H1 (cell line): ENCODE data around the gene MYOG. TPM values are rescaled to one million over a fixed set of nuclear protein-coding genes. Genes with fewer than 3 reads are reported as not detected.

ENCODE experiments used
- CTCF ChIA-PET: fragments of 300-600 bp; sonication (Branson Sonifier 250); formaldehyde crosslinking; loops from one replicate; lab custom pipeline; 2021; ENCODE audit not compliant: partially characterized antibody; lab: Charles Lee
- POLR2A ChIA-PET: fragments of 300-600 bp; sonication (Branson Sonifier 250); formaldehyde crosslinking; loops from one replicate; lab custom pipeline; 2021; ENCODE audit warnings: inconsistent platforms; ENCODE audit not compliant: partially characterized antibody; lab: Charles Lee
- DNase-seq, 2 experiments: peaks; one replicate each; pipeline versions ENCODE4 v3.0.0 to v3.0.0-alpha.2; 2010 to 2022; ENCODE audit warnings: low spot score in 2 of 2, low read depth in 1 of 2, mixed read lengths in 1 of 2
- FAIRE-seq: peaks from 2 replicates; lab custom pipeline; 2011; peaks lifted over from hg19 to GRCh38; lab: Jason Lieb, UNC
- H2AFZ ChIP-seq: 2 replicates; pipeline ENCODE4 v1.8.1; 2012; ENCODE audit warnings: low read length, inconsistent platforms
- H2AK5ac ChIP-seq: 2 replicates; pipeline ENCODE4 v1.6.1; 2013; ENCODE audit warnings: low read depth, low read length
- H2BK120ac ChIP-seq: replicated peaks from 2 replicates; pipeline ENCODE3; 2013; ENCODE audit warnings: low read depth, low read length, inconsistent platforms
- H2BK12ac ChIP-seq: 2 replicates; pipeline ENCODE4 v1.6.1; 2013; ENCODE audit warnings: low read depth, low read length
- H2BK15ac ChIP-seq: 2 replicates; pipeline ENCODE4 v1.6.1; 2013; ENCODE audit warnings: low read length
- H2BK20ac ChIP-seq: 2 replicates; pipeline ENCODE4 v1.6.1; 2013; ENCODE audit warnings: low read length
- H2BK5ac ChIP-seq: 2 replicates; pipeline ENCODE4 v1.6.1; 2013; ENCODE audit warnings: low read depth, low read length
- H3K14ac ChIP-seq: 2 replicates; pipeline ENCODE4 v1.6.1; 2013; ENCODE audit warnings: inconsistent platforms; ENCODE audit not compliant: insufficient read length
- H3K18ac ChIP-seq: 2 replicates; pipeline ENCODE4 v1.6.1; 2013; ENCODE audit warnings: low read length; ENCODE audit errors: extremely low read depth
- H3K23ac ChIP-seq: 2 replicates; pipeline ENCODE4 v1.6.1; 2013; ENCODE audit warnings: inconsistent platforms; ENCODE audit not compliant: insufficient read length
- H3K23me2 ChIP-seq: 2 replicates; pipeline ENCODE4 v1.6.1; 2013; ENCODE audit warnings: low read depth, low read length
- H3K27ac ChIP-seq: 2 replicates; pipeline ENCODE4 v1.6.1; 2011; ENCODE audit warnings: low read depth, low read length, inconsistent platforms
- H3K27me3 ChIP-seq, 4 experiments: replicated peaks in 1 of 4; 1 replicate in 1 of 4; 2 replicates in 3 of 4; pipeline versions ENCODE4 v1.6.1 to v1.8.1; 2011 to 2013; ENCODE audit warnings: low read length in 3 of 4, mild to moderate bottlenecking in 3 of 4, inconsistent platforms in 2 of 4, mixed read lengths in 2 of 4, moderate library complexity in 1 of 4; ENCODE audit not compliant: control insufficient read depth in 3 of 4, insufficient read depth in 3 of 4; ENCODE audit errors: extremely low read depth in 1 of 4
- H3K36me3 ChIP-seq, 4 experiments: 2 replicates each; pipeline versions ENCODE4 v1.6.1 to v1.8.1; 2011 to 2013; ENCODE audit warnings: mild to moderate bottlenecking in 4 of 4, low read length in 3 of 4, moderate library complexity in 2 of 4, control low read depth in 1 of 4, inconsistent platforms in 1 of 4; ENCODE audit not compliant: insufficient read depth in 4 of 4, control insufficient read depth in 2 of 4
- H3K4ac ChIP-seq: replicated peaks from 2 replicates; pipeline ENCODE3; 2013; ENCODE audit warnings: low read length, low read depth, mixed read lengths, inconsistent platforms; ENCODE audit not compliant: insufficient read length
- H3K4me1 ChIP-seq, 4 experiments: replicated peaks in 1 of 4; 1 replicate in 1 of 4; 2 replicates in 3 of 4; pipeline versions ENCODE4 v1.6.1 to v1.8.1; 2011 to 2013; ENCODE audit warnings: low read length in 3 of 4, inconsistent platforms in 2 of 4, mixed read lengths in 1 of 4; ENCODE audit not compliant: insufficient read depth in 4 of 4, control insufficient read depth in 3 of 4
- H3K4me2 ChIP-seq, 2 experiments: 2 replicates each; pipeline versions ENCODE4 v1.6.1 to v1.8.1; 2011 to 2013; ENCODE audit warnings: low read depth in 2 of 2, low read length in 2 of 2, control low read depth in 1 of 2, inconsistent platforms in 1 of 2, mild to moderate bottlenecking in 1 of 2; ENCODE audit not compliant: insufficient read depth in 1 of 2
- H3K4me3 ChIP-seq, 4 experiments: fragments of 200-600, 300-600 bp in 1 of 4; sonication (generic), shearing (Covaris generic), sonication (Bioruptor Twin) in 1 of 4; 2 replicates each; pipeline versions ENCODE4 v1.5.1 to v1.8.1; 2011 to 2016; ENCODE audit warnings: low read length in 4 of 4, low read depth in 3 of 4, control low read depth in 2 of 4, inconsistent platforms in 2 of 4, mild to moderate bottlenecking in 2 of 4, mixed read lengths in 1 of 4, moderate library complexity in 1 of 4; ENCODE audit not compliant: insufficient read depth in 2 of 4; ENCODE audit errors: extremely low read depth in 1 of 4
- H3K56ac ChIP-seq: replicated peaks from 2 replicates; pipeline ENCODE3; 2013; ENCODE audit warnings: low read depth, mild to moderate bottlenecking, mixed read lengths, low read length, inconsistent platforms; ENCODE audit not compliant: insufficient read length
- H3K79me1 ChIP-seq: 2 replicates; pipeline ENCODE4 v1.6.1; 2013; ENCODE audit warnings: low read depth, low read length, control low read depth
- H3K79me2 ChIP-seq, 2 experiments: 2 replicates each; pipeline versions ENCODE4 v1.6.1 to v1.8.1; 2012 to 2013; ENCODE audit warnings: low read length in 2 of 2, mild to moderate bottlenecking in 2 of 2, inconsistent platforms in 1 of 2; ENCODE audit not compliant: insufficient read depth in 2 of 2, control insufficient read depth in 1 of 2
- H3K9ac ChIP-seq, 4 experiments: replicated peaks in 1 of 4; 1 replicate in 1 of 4; 2 replicates in 3 of 4; pipeline versions ENCODE4 v1.6.1 to v1.8.1; 2011 to 2013; ENCODE audit warnings: low read depth in 3 of 4, low read length in 3 of 4, control low read depth in 2 of 4, mild to moderate bottlenecking in 2 of 4, moderate library complexity in 2 of 4, inconsistent platforms in 1 of 4; ENCODE audit errors: extremely low read depth in 1 of 4
- H3K9me3 ChIP-seq, 2 experiments: 2 replicates each; pipeline versions ENCODE4 v1.6.1 to v1.8.1; 2012 to 2013; ENCODE audit warnings: mild to moderate bottlenecking in 2 of 2, moderate library complexity in 2 of 2, control low read depth in 1 of 2, inconsistent platforms in 1 of 2, low read depth in 1 of 2, low read length in 1 of 2, mixed read lengths in 1 of 2; ENCODE audit not compliant: insufficient read depth in 2 of 2
- H4K20me1 ChIP-seq, 2 experiments: replicated peaks in 1 of 2; 2 replicates each; pipeline versions ENCODE3 to v1.8.1; 2011 to 2013; ENCODE audit warnings: inconsistent platforms in 2 of 2, low read length in 2 of 2, mild to moderate bottlenecking in 1 of 2; ENCODE audit not compliant: insufficient read depth in 2 of 2, control insufficient read depth in 1 of 2
- H4K5ac ChIP-seq: 2 replicates; pipeline ENCODE4 v1.6.1; 2013; ENCODE audit warnings: low read length, low read depth, mixed read lengths, inconsistent platforms; ENCODE audit not compliant: insufficient read length
- H4K8ac ChIP-seq: 2 replicates; pipeline ENCODE4 v1.8.0; 2013; ENCODE audit warnings: mild to moderate bottlenecking, moderate library complexity, low read length, inconsistent platforms; ENCODE audit not compliant: insufficient read depth; ENCODE audit errors: extremely low read depth
- H4K91ac ChIP-seq: replicated peaks from 2 replicates; pipeline ENCODE3; 2013; ENCODE audit warnings: low read length, mixed read lengths, inconsistent platforms; ENCODE audit not compliant: insufficient read length
- ATF2 ChIP-seq: IDR thresholded peaks from 2 replicates; pipeline ENCODE4 v1.6.1; 2012; ENCODE audit warnings: low read length, inconsistent platforms
- CHD2 ChIP-seq: IDR thresholded peaks from 2 replicates; pipeline ENCODE4 v1.6.1; 2012; ENCODE audit warnings: low read length, improper control_type of control experiment
- CTBP2 ChIP-seq: IDR thresholded peaks from 2 replicates; pipeline ENCODE4 v1.7.0; 2011; ENCODE audit warnings: borderline replicate concordance, mild to moderate bottlenecking, moderate library complexity, mixed read lengths, low read length; ENCODE audit not compliant: insufficient read depth, insufficient read length
- E2F6 ChIP-seq: IDR thresholded peaks from 2 replicates; pipeline ENCODE4 v1.6.1; 2012; ENCODE audit warnings: inconsistent platforms
- GTF2F1 ChIP-seq: IDR thresholded peaks from 2 replicates; pipeline ENCODE4 v1.6.1; 2012; ENCODE audit warnings: low read depth, low read length, improper control_type of control experiment, borderline replicate concordance
- KDM1A ChIP-seq: fragments of 200-600, 300-600 bp; sonication (generic); IDR thresholded peaks from 2 replicates; pipeline ENCODE4 v1.7.1; 2016; ENCODE audit warnings: mild to moderate bottlenecking, low read length, borderline replicate concordance
- RAD21 ChIP-seq, 2 experiments: IDR thresholded peaks in 1 of 2; conservative IDR thresholded peaks in 1 of 2; 2 replicates each; pipeline ENCODE4 v1.6.1; 2011; ENCODE audit warnings: low read depth in 2 of 2, low read length in 2 of 2, improper control_type of control experiment in 1 of 2, inconsistent platforms in 1 of 2, mild to moderate bottlenecking in 1 of 2, moderate library complexity in 1 of 2
- SAP30 ChIP-seq: fragments of 300-600 bp; sonication (generic); IDR thresholded peaks from 2 replicates; pipeline ENCODE4 v1.7.1; 2012; ENCODE audit warnings: low read length, moderate library complexity, mild to moderate bottlenecking, inconsistent platforms; ENCODE audit not compliant: insufficient read depth, insufficient replicate concordance
- SP2 ChIP-seq: IDR thresholded peaks from 2 replicates; pipeline ENCODE4 v1.6.1; 2012; ENCODE audit warnings: mild to moderate bottlenecking, low read length, inconsistent platforms
- TAF7 ChIP-seq: optimal IDR thresholded peaks from 2 replicates; pipeline ENCODE3; 2011; ENCODE audit warnings: low read depth, mild to moderate bottlenecking, inconsistent platforms, low read length, moderate library complexity, borderline replicate concordance
- WGBS, 2 experiments: shearing (Covaris generic) in 1 of 2; methylation state at CpG; one replicate each; pipeline versions ENCODE4 v1.1.6 to v1.1.7; 2013 to 2015; ENCODE audit warnings: low lambda C conversion rate in 2 of 2, mixed read lengths in 2 of 2, inconsistent platforms in 1 of 2, low coverage in 1 of 2, missing lambda C conversion rate in 1 of 2; ENCODE audit not compliant: insufficient replicate concordance in 2 of 2, insufficient coverage in 1 of 2, insufficient read length in 1 of 2; ENCODE audit errors: extremely low coverage in 1 of 2, missing lambda C conversion rate in 1 of 2; 5-methylcytosine and 5-hydroxymethylcytosine counted together
- polyA plus RNA-seq, 7 experiments: library from polyadenylated mRNA; depleted of rRNA in 3 of 7; stranded (reverse) in 5 of 7; unstranded in 2 of 7; fragments of >200 nt in 5 of 7; fragments of 200-250 nt in 2 of 7; gene quantifications; 1 replicate in 5 of 7; 2 replicates in 1 of 7; 4 replicates in 1 of 7; pipeline versions ENCODE4 v1.2.1 to v1.2.3, GENCODE V29; 2011 to 2013; ENCODE audit warnings: missing spikeins in 2 of 7, mixed read lengths in 2 of 7
- total RNA-seq: library from RNA; stranded (reverse); fragmentation: NEBNext Ultra II Directional; extraction: Animal tissue kit (Norgen Biotek cat#: 25700); gene quantifications from 2 replicates; pipeline ENCODE4 v1.2.1, GENCODE V29; 2021

MYOG gene
- total and polyA plus RNA-seq, 2 of the 8 experiments (the other 6 are each of a cell fraction or from before 2014, with no cell fraction given), result not detected

- no peaks in the 10 kb centered on the region for H3K9me3 ChIP-seq
- H3K27me3 ChIP-seq, result no peaks in the 10 kb centered on the region
- no peak overlapping the region for H3K9ac ChIP-seq
- H3K27ac ChIP-seq, result no peak overlapping the region
- 0 out of 2 replicates have a peak overlapping the region, but pooled peaks have one; percentile 63 for H2BK5ac ChIP-seq
- no peak overlapping the region for H3K23ac ChIP-seq
- H2BK12ac ChIP-seq, result no peak overlapping the region
- no peak overlapping the region for H4K8ac ChIP-seq
- no peaks in the 10 kb centered on the region for H3K79me2 ChIP-seq
- H2BK15ac ChIP-seq, result no peak overlapping the region
- H3K4me3 ChIP-seq, result no peak overlapping the region
- ChIA-PET CTCF (interaction anchor here (0.6 to 49.7 kb wide), 15 partner anchors 0 to 1459 kb away, joined by 3 to 1089 read pairs (median 4); partner anchors contain the start of genes ADORA1, MYOG and PPFIA4), POLR2A (interaction anchor here (0.6 to 1.4 kb wide), 3 partner anchors 10 to 50 kb away, joined by 3 to 4 read pairs (median 3); no protein-coding TSS in a partner anchor)
- H3K4ac ChIP-seq, result no peak overlapping the region
- 88% methylated on average over 7 of the region's 7 CpGs; no CpG with 5 or more reads in 1 of the 2 experiments for WGBS, 2 experiments
- H4K20me1 ChIP-seq, result no peaks in the 10 kb centered on the region
- peaks cover 10 to 25% (median 20%) of the 10 kb centered on the region in 4 experiments for H3K4me1 ChIP-seq
- H3K14ac ChIP-seq, result no peak overlapping the region
- peak overlapping the region; percentile 96 for H4K91ac ChIP-seq
- H3K18ac ChIP-seq, result no peak overlapping the region
- no peak overlapping the region for H4K5ac ChIP-seq
- no peak overlapping the region for H2BK120ac ChIP-seq
- H3K36me3 ChIP-seq, result peaks cover 0 to 3% (median 0%) of the 10 kb centered on the region in 4 experiments; a peak in 2 of 8 replicates
- H3K56ac ChIP-seq, result no peak overlapping the region
- no peaks in the 10 kb centered on the region for H3K79me1 ChIP-seq
- peak overlapping the region; percentile 21; the same call in 1 of the 2 replicates for H2BK20ac ChIP-seq
- H2AFZ ChIP-seq, result no peak overlapping the region
- DNase-seq (no peak), FAIRE-seq (no peak)
- no peak overlapping the region for H3K4me2 ChIP-seq
- TF ChIP-seq E2F6, result no peak
- no peak for TF ChIP-seq CHD2
- TF ChIP-seq SP2, result no peak
- no peak for TF ChIP-seq SAP30
- TF ChIP-seq KDM1A, result no peak
- no peak for TF ChIP-seq CTBP2
- TF ChIP-seq TAF7, result no peak
- TF ChIP-seq GTF2F1, result no peak
- TF ChIP-seq ATF2, result no peak
- TF ChIP-seq RAD21 (IDR thresholded peaks at IDR 0.05 in 1 of 2, conservative IDR thresholded peaks at IDR 0.05 in 1 of 2; ENCODE audit: low read depth in 2 of 2, low read length in 2 of 2), result no peak
- peak overlapping the region; percentile 31; the same call in 1 of the 2 replicates for H2AK5ac ChIP-seq
- no peaks in the 10 kb centered on the region for H3K23me2 ChIP-seq
These were observed 29.8 kb downstream of the MYOG start for GRCh38 chr1:203056012-203056411.
